GM23338 (cell line): Measurements from ENCODE around the gene FOXL1. TPM values are rescaled to one million over a fixed set of nuclear protein-coding genes. Genes with fewer than 3 reads are reported as not detected.

Source experiments
- ATAC-seq: fragments of 200-7000 bp; cut with Tn5 transposase; 3 replicates; pipeline ENCODE4 v1.9.1; 2020
- DNase-seq: peaks from one replicate; pipeline ENCODE4 v3.0.0-alpha.2; 2015; ENCODE audit warnings: low spot score
- H2AFZ ChIP-seq: fragments of 200-600 bp; sonication (generic); 2 replicates; pipeline ENCODE4 v1.8.0; 2016; ENCODE audit warnings: antibody characterized with exemption, mild to moderate bottlenecking, moderate library complexity
- H3F3A ChIP-seq: fragments of 200-600 bp; sonication (generic); replicated peaks from 2 replicates; pipeline ENCODE4 v1.8.0; 2017; ENCODE audit warnings: antibody characterized with exemption, mixed run types, low read depth
- H3K27ac ChIP-seq: fragments of 200-600 bp; sonication (generic); 2 replicates; pipeline ENCODE4 v1.6.1; 2016; ENCODE audit warnings: low read depth
- H3K27me3 ChIP-seq: fragments of 200-600 bp; sonication (generic); 2 replicates; pipeline ENCODE4 v1.8.0; 2016; ENCODE audit warnings: mild to moderate bottlenecking, mixed run types, moderate library complexity; ENCODE audit not compliant: insufficient read depth
- H3K36me3 ChIP-seq: fragments of 200-600 bp; sonication (generic); 2 replicates; pipeline ENCODE4 v1.8.0; 2016; ENCODE audit warnings: mild to moderate bottlenecking; ENCODE audit not compliant: insufficient read depth
- H3K4me1 ChIP-seq: fragments of 200-600 bp; sonication (generic); 2 replicates; pipeline ENCODE4 v1.8.0; 2016; ENCODE audit warnings: mild to moderate bottlenecking, moderate library complexity; ENCODE audit not compliant: insufficient read depth
- H3K4me2 ChIP-seq: fragments of 200-600 bp; sonication (generic); 2 replicates; pipeline ENCODE4 v1.7.1; 2017; ENCODE audit warnings: mixed run types
- H3K4me3 ChIP-seq: fragments of 200-600 bp; sonication (generic); 2 replicates; pipeline ENCODE4 v1.6.1; 2016; ENCODE audit warnings: mixed run types
- H3K79me2 ChIP-seq: fragments of 200-600 bp; sonication (generic); replicated peaks from 2 replicates; pipeline ENCODE4 v1.8.0; 2017; ENCODE audit warnings: mild to moderate bottlenecking; ENCODE audit not compliant: insufficient read depth
- H3K9me2 ChIP-seq: fragments of 200-600 bp; sonication (generic); 2 replicates; pipeline ENCODE4 v1.8.0; 2017; ENCODE audit not compliant: insufficient read depth
- H4K20me1 ChIP-seq: fragments of 200-600 bp; sonication (generic); replicated peaks from 2 replicates; pipeline ENCODE4 v1.8.0; 2017; ENCODE audit warnings: mild to moderate bottlenecking; ENCODE audit not compliant: insufficient read depth
- H3K27ac Mint-ChIP-seq: 2 replicates; pipeline ENCODE4 v1.8.0; 2020; ENCODE audit warnings: inconsistent platforms, mild to moderate bottlenecking, moderate library complexity, mixed read lengths
- H3K27me3 Mint-ChIP-seq: 3 replicates; pipeline ENCODE4 v1.8.0; 2022; ENCODE audit warnings: low read depth, mild to moderate bottlenecking, moderate library complexity, mixed read lengths, inconsistent platforms; ENCODE audit not compliant: insufficient read depth, poor library complexity
- H3K36me3 Mint-ChIP-seq: 3 replicates; pipeline ENCODE4 v1.8.0; 2021; ENCODE audit warnings: low read depth, mild to moderate bottlenecking, inconsistent platforms, moderate library complexity, mixed read lengths
- H3K4me1 Mint-ChIP-seq: 3 replicates; pipeline ENCODE4 v1.8.0; 2020; ENCODE audit warnings: mild to moderate bottlenecking, inconsistent platforms, mixed read lengths
- H3K4me3 Mint-ChIP-seq: 3 replicates; pipeline ENCODE4 v1.8.0; 2021; ENCODE audit warnings: moderate library complexity, mild to moderate bottlenecking, inconsistent platforms, mixed read lengths
- H3K9me3 Mint-ChIP-seq: 3 replicates; pipeline ENCODE4 v1.8.0; 2020; ENCODE audit warnings: moderate library complexity, mild to moderate bottlenecking, inconsistent platforms, mixed read lengths
- CREB1 ChIP-seq: fragments of 250-450 bp; sonication (Bioruptor Pico); IDR thresholded peaks from 2 replicates; pipeline ENCODE4 v1.5.0; 2020; ENCODE audit warnings: low read depth, mild to moderate bottlenecking, moderate library complexity
- CTCF ChIP-seq, 2 experiments: fragments of 200-600 bp in 1 of 2; sonication (generic) in 1 of 2; conservative IDR thresholded peaks; 2 replicates each; pipeline versions ENCODE4 v1.5.1 to v1.6.1; 2016 to 2017; ENCODE audit warnings: antibody characterized with exemption in 2 of 2, low read depth in 2 of 2, mild to moderate bottlenecking in 2 of 2, moderate library complexity in 1 of 2
- EZH2phosphoT487 ChIP-seq: fragments of 200-600 bp; sonication (generic); IDR thresholded peaks from one replicate; pipeline ENCODE4 v1.8.1; 2018; ENCODE audit warnings: antibody characterized with exemption; ENCODE audit not compliant: unreplicated experiment
- JUNB ChIP-seq: IDR thresholded peaks from one replicate; pipeline ENCODE4 v1.6.1; 2016; ENCODE audit warnings: antibody characterized with exemption; ENCODE audit not compliant: unreplicated experiment
- NANOG ChIP-seq: IDR thresholded peaks from 2 replicates; pipeline ENCODE4 v1.6.1; 2016; ENCODE audit warnings: antibody characterized with exemption, borderline replicate concordance
- POLR2AphosphoS5 ChIP-seq: IDR thresholded peaks from 2 replicates; pipeline ENCODE4 v1.6.1; 2016; ENCODE audit warnings: antibody characterized with exemption, low read depth
- ZNF114 ChIP-seq: fragments of 250-450 bp; sonication (Bioruptor Pico); IDR thresholded peaks from 2 replicates; pipeline ENCODE4 v1.5.0; 2020; ENCODE audit warnings: mild to moderate bottlenecking, moderate library complexity
- ZNF462 ChIP-seq: fragments of 250-450 bp; sonication (Bioruptor Pico); IDR thresholded peaks from 2 replicates; pipeline ENCODE4 v1.5.0; 2020; ENCODE audit warnings: mild to moderate bottlenecking, moderate library complexity
- polyA plus RNA-seq: library from polyadenylated mRNA; unstranded; fragments of >200 nt; fragmentation: Nextera tagmentation; extraction: Ambion mirVana; gene quantifications from 2 replicates; pipeline ENCODE4 v1.2.1, GENCODE V29; 2016
- total RNA-seq: library from RNA; depleted of rRNA; stranded (reverse); fragments of >200 nt; shearing (Covaris generic); gene quantifications from 2 replicates; pipeline ENCODE4 v1.2.3, GENCODE V29; 2014

Gene FOXL1
- total and polyA plus RNA-seq, 2 experiments from 2014 or later: 0.31 TPM; not detected in 1

- Histone ChIP-seq H3K79me2 (no peaks in the 10 kb centered on the region), H3K4me3 (no peak overlapping the region), H3K36me3 (peaks cover 4% of the 10 kb centered on the region; the same call in 1 of the 2 replicates), H4K20me1 (no peaks in the 10 kb centered on the region), H3K4me2 (no peak overlapping the region), H2AFZ (no peak overlapping the region), H3K4me1 (no peaks in the 10 kb centered on the region), H3K27me3 (no peaks in the 10 kb centered on the region), H3K9me2 (peaks cover 2% of the 10 kb centered on the region; the same call in 1 of the 2 replicates), H3F3A (no peaks in the 10 kb centered on the region), H3K27ac (no peak overlapping the region)
- no peak for ATAC-seq
- Mint-ChIP-seq H3K27ac (no peak overlapping the region), H3K4me1 (peaks cover 6% of the 10 kb centered on the region), H3K27me3 (peaks cover 2% of the 10 kb centered on the region), H3K36me3 (peaks cover 6% of the 10 kb centered on the region; the same call in 2 of the 3 replicates), H3K9me3 (peaks cover 5% of the 10 kb centered on the region; the same call in 1 of the 3 replicates), H3K4me3 (no peak overlapping the region)
- TF ChIP-seq CTCF (conservative IDR thresholded peaks at IDR 0.05; ENCODE audit: low read depth in 2 of 2) (no peak), EZH2phosphoT487 (no peak), JUNB (no peak), POLR2AphosphoS5 (no peak), NANOG (no peak), ZNF462 (no peak), CREB1 (CRISPR knock-in tag) (no peak), ZNF114 (CRISPR knock-in tag) (no peak)
- DNase-seq: no peak
Observed at GRCh38 chr16:86549893-86550190, 28.5 kb upstream of the FOXL1 start.
